Caco-2 (cell line): Measurements from ENCODE around the gene ADORA3. TPM values are rescaled to one million over a fixed set of nuclear protein-coding genes. Genes with fewer than 3 reads are reported as not detected.

Source experiments
- BruUV-seq: library from RNA; stranded (reverse); fragments of 400-500 nt; replicated peaks from 2 replicates; lab custom pipeline; 2021; lab: Mats Ljungman, UMichigan
- CTCF ChIA-PET: fragments of 300-600 bp; sonication (Branson Sonifier 250); formaldehyde crosslinking; loops from one replicate; lab custom pipeline; 2022; ENCODE audit warnings: antibody characterized with exemption; lab: Charles Lee
- POLR2A ChIA-PET: fragments of 300-600 bp; sonication (Branson Sonifier 250); formaldehyde crosslinking; loops from one replicate; lab custom pipeline; 2022; ENCODE audit warnings: antibody characterized with exemption; lab: Charles Lee
- DNase-seq, 2 experiments: peaks; one replicate each; pipeline versions ENCODE4 v3.0.0 to v3.0.0-alpha.2; 2020 to 2022
- H3K27me3 ChIP-seq: replicated peaks from 2 replicates; pipeline ENCODE4 v1.6.0; 2011; ENCODE audit warnings: low read length; ENCODE audit not compliant: control insufficient read depth, insufficient read depth
- H3K36me3 ChIP-seq: 2 replicates; pipeline ENCODE4 v1.5.1; 2011; ENCODE audit warnings: low read length; ENCODE audit not compliant: control insufficient read depth, insufficient read depth
- H3K4me1 ChIP-seq: fragments of 250-450 bp; sonication (Bioruptor Pico); 2 replicates; pipeline ENCODE4 v1.5.1; 2020; ENCODE audit warnings: mild to moderate bottlenecking
- H3K4me3 ChIP-seq: 2 replicates; pipeline ENCODE4 v1.5.1; 2011; ENCODE audit warnings: low read depth, mild to moderate bottlenecking, control low read depth, low read length
- H3K9me3 ChIP-seq: fragments of 250-450 bp; sonication (Bioruptor Pico); 2 replicates; pipeline ENCODE4 v1.5.1; 2020; ENCODE audit warnings: mild to moderate bottlenecking, moderate library complexity
- H3K27ac Mint-ChIP-seq: one replicate; pipeline ENCODE4 v1.8.0; 2022; ENCODE audit warnings: mixed read lengths; ENCODE audit not compliant: unreplicated experiment
- H3K27me3 Mint-ChIP-seq: one replicate; pipeline ENCODE4 v1.8.0; 2022; ENCODE audit warnings: mixed read lengths; ENCODE audit not compliant: insufficient read depth, unreplicated experiment
- H3K36me3 Mint-ChIP-seq: one replicate; pipeline ENCODE4 v1.8.0; 2022; ENCODE audit warnings: mild to moderate bottlenecking, mixed read lengths; ENCODE audit not compliant: insufficient read depth, unreplicated experiment
- H3K4me1 Mint-ChIP-seq: one replicate; pipeline ENCODE4 v1.8.0; 2022; ENCODE audit warnings: low read depth, mixed read lengths; ENCODE audit not compliant: unreplicated experiment
- H3K4me3 Mint-ChIP-seq: one replicate; pipeline ENCODE4 v1.8.0; 2022; ENCODE audit warnings: mild to moderate bottlenecking, moderate library complexity, mixed read lengths; ENCODE audit not compliant: unreplicated experiment
- H3K9me3 Mint-ChIP-seq: one replicate; pipeline ENCODE4 v1.8.0; 2022; ENCODE audit warnings: mixed read lengths; ENCODE audit not compliant: unreplicated experiment
- CTCF ChIP-seq, 2 experiments: fragments of 200-600 bp in 1 of 2; IDR thresholded peaks; 1 replicate in 1 of 2; 2 replicates in 1 of 2; pipeline versions ENCODE4 v1.5.1 to v1.8.0; 2011 to 2022; ENCODE audit warnings: antibody characterized with exemption in 1 of 2, control low read depth in 1 of 2, inconsistent platforms in 1 of 2, low read depth in 1 of 2, low read length in 1 of 2, mild to moderate bottlenecking in 1 of 2, moderate library complexity in 1 of 2; ENCODE audit not compliant: insufficient read depth in 1 of 2, severe bottlenecking in 1 of 2, unreplicated experiment in 1 of 2
- intact Hi-C: fragments of 100-400 bp; cut with micrococcal nuclease; formaldehyde crosslinking; loops from one replicate; pipeline ENCODE4 v1.10.0; 2022; ENCODE audit not compliant: unreplicated experiment
- total RNA-seq: library from RNA; stranded (reverse); gene quantifications from 2 replicates; pipeline ENCODE4 v1.2.3, GENCODE V29; 2022

Gene ADORA3
- total RNA-seq, 1 experiment from 2014 or later = not detected

- ChIA-PET CTCF (interaction anchor here (2.0 kb wide), 1 partner anchor 34 kb away, joined by 10 read pairs; no protein-coding TSS in a partner anchor), POLR2A (interaction anchor here (0.6 to 0.7 kb wide), 3 partner anchors 10 to 101 kb away, joined by 3 to 5 read pairs (median 3); no protein-coding TSS in a partner anchor)
- TF ChIP-seq CTCF (IDR thresholded peaks at IDR 0.05; ENCODE audit: insufficient read depth in 1 of 2, low read depth in 1 of 2, low read length in 1 of 2, severe bottlenecking in 1 of 2, unreplicated experiment in 1 of 2) = no peak
- H3K4me3 Mint-ChIP-seq = peak overlapping the region; percentile 80
- no peaks in the 10 kb centered on the region for H3K27me3 Mint-ChIP-seq
- intact Hi-C loops = no loop called here
- peak in 1 of 2 experiments; percentile 28 for DNase-seq
- no peaks in the 10 kb centered on the region for H3K36me3 ChIP-seq
- no TSS peak for BruUV-seq
- H3K27ac Mint-ChIP-seq = peak overlapping the region; percentile 88
- no peaks in the 10 kb centered on the region for H3K9me3 ChIP-seq
- H3K9me3 Mint-ChIP-seq = peaks cover 17% of the 10 kb centered on the region
- peaks cover 5% of the 10 kb centered on the region for H3K36me3 Mint-ChIP-seq
- peaks cover 15% of the 10 kb centered on the region for H3K4me1 ChIP-seq
- H3K4me1 Mint-ChIP-seq = peaks cover 27% of the 10 kb centered on the region
- no peak overlapping the region for H3K4me3 ChIP-seq
- H3K27me3 ChIP-seq = no peaks in the 10 kb centered on the region
Measured at GRCh38 chr1:111541721-111542120, 38.3 kb upstream of the ADORA3 start.

GRCh38 chr1:111540928-111541327 lies 37.5 kb upstream of the ADORA3 start:
- POLR2A ChIA-PET = no interaction called here
- intact Hi-C loops = no loop called here
- TSS peak; percentile 80 for BruUV-seq

GRCh38 chr1:111538343-111539025 lies 35.1 kb upstream of the ADORA3 start:
- Mint-ChIP-seq H3K4me1 (peaks cover 24% of the 10 kb centered on the region), H3K9me3 (no peaks in the 10 kb centered on the region), H3K4me3 (no peak overlapping the region), H3K27me3 (no peaks in the 10 kb centered on the region), H3K36me3 (no peaks in the 10 kb centered on the region), H3K27ac (no peak overlapping the region)
- H3K4me3 ChIP-seq = no peak overlapping the region
- ChIA-PET POLR2A (no interaction called here), CTCF (no interaction called here)
- intact Hi-C loops = no loop called here
- no peak for DNase-seq
- no peaks in the 10 kb centered on the region for H3K27me3 ChIP-seq
- BruUV-seq = no TSS peak
- H3K9me3 ChIP-seq = no peaks in the 10 kb centered on the region
- TF ChIP-seq CTCF (IDR thresholded peaks at IDR 0.05; ENCODE audit: insufficient read depth in 1 of 2, low read depth in 1 of 2, low read length in 1 of 2, severe bottlenecking in 1 of 2, unreplicated experiment in 1 of 2) = no peak
- H3K36me3 ChIP-seq = no peaks in the 10 kb centered on the region
- peaks cover 15% of the 10 kb centered on the region for H3K4me1 ChIP-seq

More at GRCh38 chr1:111540928-111541327, 37.5 kb upstream of the ADORA3 start:
- Histone ChIP-seq H3K9me3 (no peaks in the 10 kb centered on the region), H3K36me3 (no peaks in the 10 kb centered on the region), H3K4me1 (peaks cover 15% of the 10 kb centered on the region), H3K4me3 (no peak overlapping the region), H3K27me3 (no peaks in the 10 kb centered on the region)
- H3K9me3 Mint-ChIP-seq = peaks cover 10% of the 10 kb centered on the region
- DNase-seq = no peak
- CTCF ChIA-PET = interaction anchor here (2.0 kb wide), 1 partner anchor 33 kb away, joined by 10 read pairs; no protein-coding TSS in a partner anchor
- H3K4me3 Mint-ChIP-seq = no peak overlapping the region
- H3K27ac Mint-ChIP-seq = peak overlapping the region; percentile 88
- peaks cover 21% of the 10 kb centered on the region for H3K4me1 Mint-ChIP-seq
- no peak for TF ChIP-seq CTCF (IDR thresholded peaks at IDR 0.05; ENCODE audit: insufficient read depth in 1 of 2, low read depth in 1 of 2, low read length in 1 of 2, severe bottlenecking in 1 of 2, unreplicated experiment in 1 of 2)
- H3K36me3 Mint-ChIP-seq = no peaks in the 10 kb centered on the region
- H3K27me3 Mint-ChIP-seq = no peaks in the 10 kb centered on the region
